ENCODE data around the gene OR2A7. TPM values are rescaled to one million over a fixed set of nuclear protein-coding genes. Genes with fewer than 3 reads are reported as not detected.
"Not testable (repeated sequence)": the region's sequence is repeated elsewhere in the genome, so short reads cannot be mapped to it uniquely, and the experiment has no call there.

The OR2A7 gene
- total RNA-seq, 4 donors from 2014 or later = 14.6 to 64.2 (median 42.0) TPM

GRCh38 chr7:144281981-144282380 is 17.4 kb upstream of the OR2A7 start:
- H3K9me3 ChIP-seq; H3K27ac ChIP-seq; H3K4me3 ChIP-seq; DNase-seq (ENCODE audit: low spot score in 2 of 2); H3K27me3 ChIP-seq; H3K4me1 ChIP-seq; H3K36me3 ChIP-seq: not testable (repeated sequence)
- no CpG with 5 or more reads among the region's 8 CpGs for WGBS

GRCh38 chr7:144280010-144280409 is 15.4 kb upstream of the OR2A7 start:
- H3K27me3 ChIP-seq; H3K27ac ChIP-seq; DNase-seq (ENCODE audit: low spot score in 2 of 2); H3K4me1 ChIP-seq; H3K9me3 ChIP-seq; H3K36me3 ChIP-seq; H3K4me3 ChIP-seq: not testable (repeated sequence)
- WGBS = 87% methylated on average over 4 of the region's 6 CpGs

GRCh38 chr7:144275281-144275680 is 10.7 kb upstream of the OR2A7 start:
- not testable (repeated sequence) for H3K27me3 ChIP-seq; H3K4me1 ChIP-seq; H3K4me3 ChIP-seq; H3K9me3 ChIP-seq; H3K27ac ChIP-seq; DNase-seq (ENCODE audit: low spot score in 2 of 2); H3K36me3 ChIP-seq
- WGBS = 71% methylated on average over 5 of the region's 6 CpGs

GRCh38 chr7:144269188-144269587 is 4.6 kb upstream of the OR2A7 start, which contains the start of gene CTAGE8:
TSS of gene CTAGE8 (minus strand) at chr7:144269288. CDS start at chr7:144269250, 38 bp downstream.
- not testable (repeated sequence) for H3K27ac ChIP-seq; DNase-seq (ENCODE audit: low spot score in 2 of 2); H3K4me1 ChIP-seq; H3K4me3 ChIP-seq; H3K27me3 ChIP-seq; H3K36me3 ChIP-seq; H3K9me3 ChIP-seq
- WGBS = 84% methylated on average over 2 of the region's 19 CpGs

DNA sequence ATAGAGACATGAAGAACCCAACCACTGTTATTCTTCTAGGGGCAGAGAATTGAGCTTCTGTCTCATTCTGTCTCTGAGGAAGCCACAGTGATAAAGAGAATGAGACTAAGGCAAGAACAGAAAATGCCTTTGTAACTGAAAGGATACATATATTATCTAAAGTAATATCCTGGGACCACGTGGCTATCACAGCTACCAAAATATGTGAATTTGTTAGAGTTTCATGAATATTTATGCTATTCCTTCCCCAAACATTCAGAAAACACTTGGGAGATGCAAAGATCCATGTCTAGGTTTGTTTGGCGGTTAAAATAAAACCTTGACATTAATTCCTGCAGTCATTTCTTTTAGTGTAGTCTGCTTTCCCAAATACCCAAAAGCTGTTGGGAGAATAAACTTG is 2.5 kb downstream of the OR2A7 start:
- not testable (repeated sequence) for H3K4me3 ChIP-seq; H3K9me3 ChIP-seq; H3K27me3 ChIP-seq; H3K4me1 ChIP-seq; H3K36me3 ChIP-seq; H3K27ac ChIP-seq; DNase-seq (ENCODE audit: low spot score in 2 of 2)
- WGBS = no CpG with 5 or more reads among the region's 2 CpGs

GRCh38 chr7:144259067-144259466 is 5.5 kb downstream of the OR2A7 start:
- not testable (repeated sequence) for H3K9me3 ChIP-seq; H3K27ac ChIP-seq; H3K36me3 ChIP-seq; H3K4me1 ChIP-seq; H3K4me3 ChIP-seq; DNase-seq (ENCODE audit: low spot score in 2 of 2); H3K27me3 ChIP-seq
- WGBS = no CpG with 5 or more reads among the region's 14 CpGs

DNA sequence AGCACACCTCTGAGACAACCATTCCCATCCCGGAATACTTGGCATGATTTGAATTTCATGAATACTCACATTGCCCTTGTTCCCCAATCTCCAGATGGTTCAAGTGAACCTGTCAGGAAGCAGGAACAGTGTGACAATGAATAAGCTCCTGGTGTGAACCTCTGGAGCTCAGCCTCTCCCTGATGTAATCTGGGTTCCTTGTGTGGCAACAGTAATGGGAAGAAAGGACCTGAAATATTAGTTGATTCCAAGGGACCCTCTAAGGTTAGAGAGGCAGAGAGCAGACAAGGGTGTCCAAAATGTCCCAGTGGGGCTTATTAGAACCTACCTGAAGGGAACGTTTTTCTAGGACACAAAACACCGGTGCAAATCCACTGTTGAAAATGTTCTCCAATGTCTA is 8.5 kb downstream of the OR2A7 start:
- WGBS = 83% methylated on average over 3 of the region's 3 CpGs
- Histone ChIP-seq H3K27me3 (no peaks in the 10 kb centered on the region), H3K9me3 (no peaks in the 10 kb centered on the region), H3K36me3 (no peaks in the 10 kb centered on the region), H3K4me1 (no peaks in the 10 kb centered on the region), H3K27ac (no peak overlapping the region), H3K4me3 (no peak overlapping the region)
- no peak for DNase-seq (ENCODE audit: low spot score in 2 of 2)
- TF ChIP-seq EP300 (IDR thresholded peaks at IDR 0.05) (no peak), CTCF (IDR thresholded peaks at IDR 0.05) (no peak)

GRCh38 chr7:144255471-144255897 is 9.1 kb downstream of the OR2A7 start:
- Histone ChIP-seq H3K27me3 (no peaks in the 10 kb centered on the region), H3K4me1 (no peaks in the 10 kb centered on the region), H3K27ac (no peak overlapping the region), H3K4me3 (no peak overlapping the region), H3K36me3 (no peaks in the 10 kb centered on the region), H3K9me3 (no peaks in the 10 kb centered on the region)
- DNase-seq (ENCODE audit: low spot score in 2 of 2) = no peak
- no peak for TF ChIP-seq POLR2AphosphoS5 (IDR thresholded peaks at IDR 0.05)
- WGBS = 81% methylated on average over 5 of the region's 5 CpGs

DNA sequence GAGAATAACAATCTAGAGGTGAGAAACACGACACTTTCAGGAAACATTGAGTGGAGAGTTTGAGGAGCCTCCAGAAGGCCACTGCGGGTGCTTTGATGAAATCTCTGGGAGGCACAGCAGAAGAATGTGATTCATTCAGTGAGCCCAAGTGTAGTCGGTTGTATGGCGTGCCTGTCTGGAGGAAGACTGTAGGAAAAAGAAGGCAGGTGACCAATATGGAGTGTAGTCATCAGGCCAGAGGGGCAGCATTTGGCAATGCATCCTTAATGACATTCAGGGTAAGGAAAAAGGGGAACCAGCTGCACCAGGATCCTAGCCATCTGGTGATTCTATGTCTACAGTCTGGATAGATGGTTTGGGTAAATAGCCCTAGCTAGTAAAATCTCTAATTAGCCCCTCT is 12.3 kb downstream of the OR2A7 start:
- no CpG with 5 or more reads among the region's 4 CpGs for WGBS
- not testable (repeated sequence) for H3K4me3 ChIP-seq; H3K9me3 ChIP-seq; H3K27me3 ChIP-seq; H3K4me1 ChIP-seq; DNase-seq (ENCODE audit: low spot score in 2 of 2); H3K27ac ChIP-seq; H3K36me3 ChIP-seq

DNA sequence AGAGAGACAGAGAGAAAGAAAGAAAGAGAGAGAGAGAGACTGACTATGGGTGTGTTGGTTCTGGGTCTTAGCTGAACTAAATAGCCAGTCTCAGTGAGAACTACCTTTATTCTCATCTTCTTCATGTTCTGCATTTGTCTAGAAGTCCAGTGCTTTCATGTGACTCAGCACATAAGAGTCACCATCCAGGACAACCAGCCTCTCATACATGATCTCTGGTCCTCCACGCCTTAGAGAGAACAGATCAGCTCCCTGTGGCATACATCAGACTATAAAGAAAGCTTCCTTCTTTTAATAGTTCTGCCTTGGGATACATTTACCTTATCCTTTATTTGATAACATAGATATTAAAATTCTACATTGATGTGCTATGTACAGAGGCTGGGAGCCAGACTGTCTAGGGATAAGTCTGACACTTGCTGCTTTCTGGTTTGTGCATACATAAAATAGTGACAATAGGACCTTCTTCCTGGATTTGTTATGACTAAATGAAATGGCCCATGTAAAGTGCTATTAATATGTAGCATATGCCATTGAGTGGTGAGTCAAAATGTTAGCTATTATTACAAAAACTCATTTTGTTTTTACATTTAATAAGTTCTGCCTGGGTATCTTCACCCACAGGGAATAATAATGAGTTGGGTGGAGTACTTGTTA is 16.8 kb downstream of the OR2A7 start:
- not testable (repeated sequence) for H3K27me3 ChIP-seq; H3K36me3 ChIP-seq; DNase-seq (ENCODE audit: low spot score in 2 of 2); H3K4me1 ChIP-seq; H3K9me3 ChIP-seq; H3K27ac ChIP-seq; H3K4me3 ChIP-seq
- no CpG with 5 or more reads among the region's 1 CpG for WGBS

- WGBS = no CpG with 5 or more reads among the region's 5 CpGs
- H3K4me3 ChIP-seq; H3K27ac ChIP-seq; H3K27me3 ChIP-seq; H3K4me1 ChIP-seq; H3K36me3 ChIP-seq; DNase-seq (ENCODE audit: low spot score in 2 of 2); H3K9me3 ChIP-seq: not testable (repeated sequence)
These were observed 17.6 kb downstream of the OR2A7 start for GRCh38 chr7:144246967-144247366.

DNA sequence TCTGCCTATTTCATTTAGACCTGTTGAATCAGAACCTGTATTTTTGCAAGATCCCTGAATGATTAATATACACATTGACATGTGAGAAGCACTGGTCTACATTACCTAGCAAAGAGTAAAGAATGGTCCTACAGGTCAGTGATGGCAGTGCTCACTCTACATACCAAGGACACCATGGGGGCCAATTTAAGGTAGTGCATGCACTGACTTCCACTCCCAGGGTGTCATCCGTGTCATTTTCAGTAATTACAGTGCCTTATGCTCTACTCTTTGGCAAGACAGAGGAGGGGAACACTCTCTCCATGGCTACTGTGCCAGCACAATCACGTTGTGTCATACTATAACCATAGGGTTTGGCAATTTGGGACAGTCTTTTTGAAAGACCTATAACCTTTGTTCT is 19.2 kb downstream of the OR2A7 start:
- not testable (repeated sequence) for H3K4me1 ChIP-seq; H3K27me3 ChIP-seq; H3K36me3 ChIP-seq; H3K4me3 ChIP-seq; DNase-seq (ENCODE audit: low spot score in 2 of 2); H3K27ac ChIP-seq; H3K9me3 ChIP-seq
- no CpG with 5 or more reads among the region's 2 CpGs for WGBS

DNA sequence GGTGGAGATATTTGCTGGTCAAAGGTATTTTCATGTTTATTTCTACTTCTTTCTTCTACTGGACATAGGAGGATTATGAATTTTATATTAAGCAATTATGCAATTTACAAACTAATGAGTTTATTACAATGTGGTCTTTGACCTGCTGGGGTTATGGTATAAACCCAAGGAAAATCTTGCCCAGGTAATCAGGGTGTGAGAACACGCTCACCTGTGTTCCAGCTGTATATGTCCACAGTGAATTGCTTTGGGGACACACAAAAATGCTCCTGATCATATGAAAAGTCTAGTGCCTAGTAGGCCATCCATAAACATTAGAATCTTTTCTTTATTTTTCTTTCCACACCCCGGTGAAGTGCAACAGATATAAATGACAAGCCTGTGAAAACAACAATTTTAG is 25.2 kb downstream of the OR2A7 start, which contains the start of gene OR2A42:
Gene OR2A42, minus strand, starts transcription at position 241 of the 400 bp plus-strand sequence. CDS start 6,762 bp downstream, outside the sequence.
- not testable (repeated sequence) for H3K27me3 ChIP-seq; DNase-seq (ENCODE audit: low spot score in 2 of 2); H3K9me3 ChIP-seq; H3K4me3 ChIP-seq; H3K4me1 ChIP-seq; H3K27ac ChIP-seq; H3K36me3 ChIP-seq
- WGBS = 100% methylated on average over 1 of the region's 2 CpGs

Measured in suprapubic skin (tissue), 4 donors.